GM12892 (cell line): ENCODE measurements around the gene PTPRN2.

Experiments
- DNase-seq: peaks from one replicate; pipeline ENCODE4 v3.0.0; 2011; ENCODE audit not compliant: insufficient read length
- FAIRE-seq: peaks from 2 replicates; lab custom pipeline; 2011; peaks lifted over from hg19 to GRCh38; lab: Jason Lieb, UNC
- POLR2A ChIP-seq: IDR thresholded peaks from 2 replicates; pipeline ENCODE4 v1.6.1; 2011; ENCODE audit warnings: low read depth, low read length, control low read depth
- POLR2AphosphoS5 ChIP-seq: IDR thresholded peaks from 2 replicates; pipeline ENCODE4 v1.6.1; 2011; ENCODE audit warnings: low read depth, low read length, control low read depth
- TAF1 ChIP-seq: IDR thresholded peaks from 2 replicates; pipeline ENCODE4 v1.6.1; 2011; ENCODE audit warnings: low read depth, mild to moderate bottlenecking, control low read depth, low read length, borderline replicate concordance

Gene PTPRN2

DNA sequence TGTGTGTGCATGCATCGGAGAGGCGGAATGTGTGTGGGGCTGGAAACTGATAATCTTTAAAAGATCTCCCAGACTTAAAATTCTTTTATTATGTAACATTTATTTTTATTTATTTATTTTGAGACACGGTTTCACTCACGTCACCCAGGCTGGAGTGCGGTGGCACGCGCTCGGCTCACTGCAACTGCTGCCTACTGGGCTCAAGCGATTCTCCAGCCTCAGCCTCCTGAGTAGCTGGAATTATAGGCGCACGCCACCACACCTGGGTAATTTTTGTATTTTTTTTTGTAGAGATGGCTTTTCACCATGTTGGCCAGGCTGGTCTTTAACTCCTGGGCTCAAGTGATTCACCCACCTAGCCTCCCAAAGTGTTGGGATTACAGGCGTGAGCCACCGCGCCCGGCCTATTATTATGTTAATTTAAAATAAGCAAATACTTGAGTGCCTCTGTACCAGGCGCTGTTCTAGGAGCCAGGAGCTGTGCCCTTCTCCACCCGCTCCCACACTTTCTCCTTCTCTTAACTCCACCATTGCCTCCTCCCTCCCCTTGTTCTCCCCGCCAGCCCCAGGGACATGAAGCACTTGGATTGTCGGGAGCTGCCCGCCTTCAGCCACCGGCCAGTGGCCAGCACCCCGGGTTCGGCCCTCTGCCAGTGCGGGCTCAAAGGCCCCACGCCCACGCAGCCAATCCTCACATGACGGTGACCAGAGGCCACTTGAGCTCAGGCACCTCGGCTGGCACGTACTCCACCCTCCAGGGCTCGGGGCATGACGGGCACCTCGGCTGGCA is 1087.3 kb downstream of the PTPRN2 start:
- DNase-seq, result no peak
- no peak for FAIRE-seq
- TF ChIP-seq POLR2A (no peak), POLR2AphosphoS5 (no peak), TAF1 (no peak)

DNA sequence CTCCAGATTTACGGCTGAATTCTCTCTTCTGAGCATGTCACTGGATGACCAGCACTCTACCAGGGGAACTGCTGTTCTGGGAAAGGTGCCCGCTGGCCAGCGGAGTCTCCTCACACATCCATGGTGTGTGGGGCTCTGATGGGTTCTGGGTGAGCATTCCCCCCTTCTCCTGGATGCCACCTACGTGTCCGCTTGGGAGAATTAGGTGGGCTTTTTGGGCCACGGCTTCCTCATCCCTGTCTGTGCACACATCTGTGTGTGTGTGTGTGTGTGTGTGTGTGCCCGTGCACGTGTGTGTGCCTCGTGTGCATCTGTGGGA is 1087.8 kb downstream of the PTPRN2 start:
- DNase-seq (no peak), FAIRE-seq (no peak)

DNA sequence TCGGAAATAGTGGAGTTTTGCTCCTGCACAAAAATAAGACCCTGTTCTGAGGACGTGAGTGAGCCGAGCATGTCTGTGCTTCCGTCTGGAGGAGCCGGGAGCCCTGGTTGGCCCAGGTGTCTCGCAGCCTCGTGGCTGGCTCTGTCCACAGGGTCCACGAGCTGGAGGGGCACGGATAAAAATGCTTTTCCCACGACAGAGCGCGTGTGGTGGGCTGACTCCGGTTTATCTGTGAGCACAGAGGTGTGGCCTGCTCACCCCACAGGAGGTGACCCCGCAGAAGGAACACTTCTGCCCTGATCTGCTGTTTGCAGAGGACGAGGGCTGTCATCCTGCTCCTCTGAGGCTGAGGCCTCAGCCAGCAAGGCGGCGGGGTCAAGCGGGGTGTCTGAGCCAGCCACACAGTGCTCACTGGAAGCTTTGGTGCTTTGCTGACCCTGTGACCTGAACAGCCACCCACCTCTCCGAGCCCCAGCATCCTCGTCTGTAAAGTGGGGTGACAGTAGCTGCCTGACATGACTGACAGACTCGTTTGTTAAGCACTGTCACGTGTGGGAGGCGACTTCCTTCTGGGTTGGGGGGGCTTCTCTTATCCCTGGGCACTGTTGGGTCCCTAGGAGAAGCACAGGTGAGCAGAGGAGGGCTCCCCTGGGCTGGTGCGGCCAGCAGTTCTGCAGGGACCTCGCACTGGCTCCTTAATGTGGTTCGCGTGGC is 1088.3 kb downstream of the PTPRN2 start:
- DNase-seq, result no peak
- FAIRE-seq, result no peak
- no peak for TF ChIP-seq TAF1
- TF ChIP-seq POLR2A, result no peak
- TF ChIP-seq POLR2AphosphoS5, result no peak

More for the DNA sequence above, 1087.8 kb downstream of the PTPRN2 start:
- no peak for TF ChIP-seq TAF1

DNA sequence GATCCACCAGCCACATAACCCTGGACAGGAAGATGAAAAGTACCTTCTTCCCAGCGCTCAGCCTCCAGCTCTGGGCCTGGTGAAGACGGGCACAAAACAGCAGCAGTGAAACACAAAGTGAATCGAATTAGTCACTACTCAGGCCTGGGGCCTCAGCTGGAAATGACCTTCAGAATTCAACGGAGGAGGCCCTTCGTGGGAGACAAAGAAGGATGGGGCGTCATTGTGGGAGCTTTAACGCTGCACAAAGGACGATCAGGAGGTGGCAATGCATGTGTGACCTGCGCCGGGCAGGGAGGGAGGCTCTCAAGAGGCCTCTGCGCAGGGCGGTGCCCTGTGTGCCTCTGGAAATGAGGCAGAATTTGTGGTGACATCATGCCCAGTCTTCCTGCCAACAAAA is 1089.0 kb downstream of the PTPRN2 start:
- FAIRE-seq, result no peak
- TF ChIP-seq POLR2AphosphoS5 (no peak), POLR2A (no peak), TAF1 (no peak)
- DNase-seq, result no peak

DNA sequence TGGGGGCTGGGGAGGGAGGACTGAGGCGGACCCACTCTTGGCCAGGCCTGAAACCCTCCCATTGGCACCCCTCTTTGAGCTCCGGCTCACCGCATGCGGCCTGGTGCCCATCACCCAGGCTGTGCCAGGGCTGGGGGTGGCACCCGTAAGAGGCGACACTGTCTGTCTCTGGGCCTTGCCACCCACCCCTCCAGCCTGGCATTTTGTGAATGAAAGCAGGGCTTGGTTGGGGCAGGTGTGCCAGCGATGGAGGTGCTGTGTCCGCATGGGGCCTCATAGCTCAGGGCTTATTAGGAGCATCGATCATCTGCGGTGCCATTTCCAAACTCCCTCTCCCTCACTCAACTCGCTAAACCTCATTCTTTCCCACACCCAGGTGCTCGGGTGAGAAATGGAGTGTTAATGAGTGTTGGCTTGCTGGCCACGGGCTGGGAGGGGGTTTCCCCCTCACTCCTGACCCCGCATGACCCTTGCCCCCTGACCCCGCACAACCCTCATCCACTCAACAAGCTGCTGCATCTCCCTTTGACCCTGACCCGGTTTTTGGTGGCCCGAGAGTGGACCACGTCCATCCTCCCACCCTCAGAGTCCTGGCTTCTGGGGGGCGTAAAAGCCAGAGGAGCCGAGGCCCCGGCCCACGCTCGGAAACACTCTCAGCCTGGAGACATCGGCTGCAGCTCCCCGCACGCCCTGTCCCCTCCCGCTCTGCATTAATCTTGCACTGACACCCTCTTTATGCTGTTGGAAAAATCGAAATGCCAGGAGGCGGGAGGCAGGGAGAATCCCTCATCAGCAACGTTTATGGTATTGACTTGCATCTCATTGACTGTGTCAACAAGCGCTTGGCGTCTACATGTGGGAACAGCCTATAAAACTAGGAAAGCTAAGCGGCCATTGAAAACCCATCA is 1089.6 kb downstream of the PTPRN2 start:
- DNase-seq (no peak), FAIRE-seq (no peak)
- no peak for TF ChIP-seq POLR2A
- no peak for TF ChIP-seq POLR2AphosphoS5
- TF ChIP-seq TAF1, result no peak

DNA sequence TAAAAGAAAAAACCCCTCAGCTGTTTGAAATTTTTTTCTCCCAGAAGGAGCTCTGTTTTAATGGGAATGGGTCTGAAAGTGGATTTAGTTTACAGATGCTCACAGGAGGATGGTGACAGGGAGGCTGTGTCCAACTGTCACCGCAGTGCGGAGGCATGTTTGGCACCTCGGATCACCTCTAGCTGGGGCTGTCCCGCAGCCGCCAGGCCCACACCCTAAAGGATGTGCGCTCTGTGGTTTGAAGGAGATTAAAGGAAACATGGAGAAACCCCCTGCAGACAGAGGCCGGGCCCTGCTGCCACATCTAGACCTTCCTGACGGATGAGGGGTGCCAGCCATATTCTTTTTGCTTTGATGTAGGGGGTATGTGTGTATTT is 1090.3 kb downstream of the PTPRN2 start:
- no peak for FAIRE-seq
- no peak for TF ChIP-seq POLR2AphosphoS5
- no peak for DNase-seq

DNA sequence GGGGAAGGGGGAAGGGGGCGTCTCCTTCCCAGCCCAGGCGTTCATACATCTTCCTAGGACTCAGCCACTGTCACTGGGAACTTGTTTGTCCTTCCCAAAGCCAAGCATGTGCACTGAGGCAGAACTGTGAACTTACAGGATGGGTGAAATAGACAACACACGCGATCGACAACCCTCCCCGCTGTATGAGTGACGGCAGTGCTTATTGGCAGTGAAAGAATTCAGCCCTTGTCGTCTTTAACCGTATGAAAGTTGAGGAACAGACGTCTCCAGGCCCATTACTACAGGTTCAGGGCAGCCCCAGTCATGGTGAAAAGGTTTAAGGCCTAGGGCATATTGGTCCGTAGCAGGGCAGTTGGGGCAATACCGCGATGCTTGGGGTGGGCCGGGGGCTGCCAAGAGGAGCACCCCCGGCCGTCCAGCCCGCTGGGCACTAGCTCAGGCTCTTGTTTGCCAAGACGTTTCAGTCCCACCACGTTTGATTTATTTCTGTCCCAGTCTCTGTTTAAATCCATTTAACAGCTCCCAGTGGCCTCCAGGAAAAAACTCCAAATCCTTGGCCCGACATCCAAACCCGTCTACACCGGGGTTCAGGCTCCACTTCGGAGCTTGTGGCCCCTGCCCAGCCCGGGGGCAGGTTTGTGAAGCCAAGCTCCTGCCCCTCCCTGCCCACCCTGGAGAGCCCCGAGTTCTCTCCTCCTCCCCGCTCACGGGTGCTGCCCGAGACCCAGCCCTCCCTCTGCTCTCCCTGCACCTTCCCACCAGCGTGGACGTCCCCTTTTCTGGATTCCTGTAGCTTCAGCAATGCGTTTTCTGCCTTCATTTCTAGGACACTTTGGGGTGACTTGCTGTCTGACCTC is 1091.0 kb downstream of the PTPRN2 start:
- FAIRE-seq (no peak), DNase-seq (no peak)
- TF ChIP-seq POLR2AphosphoS5 (no peak), POLR2A (no peak), TAF1 (no peak)

DNA sequence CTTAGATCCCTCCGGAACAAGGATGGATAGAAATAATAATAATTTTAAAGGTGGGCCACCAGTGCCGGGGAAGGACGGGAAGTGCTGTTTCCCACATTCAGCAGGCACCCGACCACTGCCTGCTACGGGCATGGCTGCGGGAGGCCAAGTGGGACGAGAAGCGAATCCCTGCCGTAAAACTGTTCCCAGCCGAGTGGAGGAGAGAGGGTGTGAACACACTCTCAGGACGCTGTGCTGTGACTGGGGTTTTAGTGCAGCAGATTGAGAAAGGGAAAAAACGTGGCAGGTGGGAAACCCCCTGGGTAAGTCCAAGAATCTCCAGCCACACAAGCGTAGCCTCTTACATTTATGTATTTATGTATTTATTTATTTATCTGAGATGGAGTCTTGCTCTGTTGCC is 1092.0 kb downstream of the PTPRN2 start:
- no peak for TF ChIP-seq TAF1
- no peak for TF ChIP-seq POLR2A
- TF ChIP-seq POLR2AphosphoS5, result no peak
- DNase-seq (no peak), FAIRE-seq (no peak)

DNA sequence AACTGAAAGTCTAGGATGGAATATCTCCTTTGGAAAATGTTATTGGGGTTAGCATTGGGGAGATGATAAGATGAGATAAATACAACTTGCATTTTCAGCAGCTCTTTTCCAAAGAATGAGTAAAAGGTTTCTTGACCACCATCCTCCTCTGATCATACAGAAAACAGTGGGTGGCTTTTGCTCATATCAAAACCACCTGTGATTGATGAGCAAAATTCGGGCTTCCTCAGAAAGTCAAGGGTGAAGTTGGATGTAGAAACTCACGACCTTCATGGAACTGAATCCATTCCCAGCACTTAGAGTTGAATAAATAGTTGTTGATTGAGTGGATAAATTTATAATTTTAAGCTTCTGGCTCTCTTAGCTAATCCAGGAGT is 1092.5 kb downstream of the PTPRN2 start:
- FAIRE-seq, result no peak
- no peak for TF ChIP-seq TAF1
- TF ChIP-seq POLR2AphosphoS5, result no peak
- no peak for TF ChIP-seq POLR2A
- no peak for DNase-seq

DNA sequence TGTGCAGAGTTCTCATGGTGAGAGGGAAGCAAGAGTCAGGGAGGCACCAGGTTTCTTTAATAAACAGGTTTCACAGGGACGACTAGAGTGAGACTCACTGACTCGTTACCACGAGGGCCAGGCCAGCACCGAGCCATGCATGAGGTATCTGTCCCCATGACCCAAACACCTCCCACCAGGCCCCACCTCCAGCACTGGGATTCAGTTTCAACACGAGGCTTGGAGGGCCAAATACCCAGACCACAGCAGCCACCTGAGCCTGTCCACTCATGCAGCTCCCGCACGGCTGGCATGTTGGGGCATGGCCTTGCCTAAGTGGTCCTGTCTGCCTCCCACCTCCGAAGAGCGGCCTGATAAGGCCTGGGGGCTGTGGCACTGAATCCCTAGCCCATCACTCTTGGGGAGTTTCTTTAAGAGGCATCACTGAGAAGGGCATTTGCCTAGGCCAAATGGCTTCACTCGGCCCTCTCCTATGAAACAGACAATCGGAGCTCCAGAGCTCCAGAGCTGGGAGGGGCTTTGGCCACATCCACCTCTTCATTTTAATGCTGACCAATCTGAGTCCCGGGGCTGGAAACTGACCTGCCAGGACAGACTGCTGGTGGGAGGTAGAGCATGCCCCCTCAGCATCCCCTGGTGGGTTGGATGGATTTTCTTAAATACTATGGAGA is 1093.0 kb downstream of the PTPRN2 start:
- FAIRE-seq (no peak), DNase-seq (no peak)
- no peak for TF ChIP-seq TAF1
- TF ChIP-seq POLR2AphosphoS5, result no peak
- no peak for TF ChIP-seq POLR2A
